NB4 (cell line): ENCODE results near the gene MYO19.

ENCODE experiments used
- MAX ChIP-seq: IDR thresholded peaks from 2 replicates; pipeline ENCODE4 v1.6.1; 2011; ENCODE audit warnings: low read depth, low read length
- MYC ChIP-seq: IDR thresholded peaks from 2 replicates; pipeline ENCODE4 v1.6.1; 2011; ENCODE audit warnings: low read depth, low read length
- POLR2A ChIP-seq: IDR thresholded peaks from 2 replicates; pipeline ENCODE4 v1.6.1; 2011; ENCODE audit warnings: mild to moderate bottlenecking; ENCODE audit not compliant: insufficient read length; ENCODE audit errors: extremely low read depth
- TF ChIP-seq, protein P1 (sequence below): IDR thresholded peaks from one replicate; pipeline ENCODE4 v1.5.1; 2012; ENCODE audit warnings: low read depth, low read length

DNA sequence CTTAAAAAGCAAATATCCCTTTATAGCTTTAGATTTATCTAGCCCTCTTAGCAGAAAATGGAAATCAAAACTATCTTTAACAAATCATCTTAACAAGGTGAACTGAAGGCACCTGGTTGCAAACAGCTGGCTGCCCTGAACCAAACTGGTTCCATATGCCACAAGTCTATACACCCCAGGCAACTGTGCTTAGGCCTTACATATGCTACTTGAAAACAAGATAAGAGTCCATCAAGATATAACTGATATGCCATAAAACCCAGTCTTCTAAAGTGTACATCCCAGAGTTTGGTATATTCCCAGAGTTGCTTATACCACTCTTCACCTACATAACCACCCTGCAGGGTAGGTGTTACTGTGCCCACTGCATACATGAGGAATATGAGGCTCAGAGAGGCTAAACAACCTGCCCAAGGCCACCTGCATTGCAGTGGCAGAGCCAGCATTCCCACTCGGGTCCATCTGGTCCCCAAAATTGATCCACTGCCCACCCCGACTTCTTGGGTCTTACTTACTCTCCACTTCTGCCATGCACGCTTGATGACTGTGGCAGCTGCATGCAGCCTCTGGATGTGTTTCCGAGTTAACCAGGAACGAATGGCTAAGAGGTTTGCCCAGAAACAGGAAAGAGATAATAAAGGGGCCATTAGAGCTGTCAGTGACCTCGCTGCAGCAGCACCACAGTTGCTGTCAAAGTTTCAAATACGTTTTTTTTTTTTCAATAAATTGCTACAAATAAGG, 35.9 kb downstream of the MYO19 start:
- TF ChIP-seq, protein P1, sequence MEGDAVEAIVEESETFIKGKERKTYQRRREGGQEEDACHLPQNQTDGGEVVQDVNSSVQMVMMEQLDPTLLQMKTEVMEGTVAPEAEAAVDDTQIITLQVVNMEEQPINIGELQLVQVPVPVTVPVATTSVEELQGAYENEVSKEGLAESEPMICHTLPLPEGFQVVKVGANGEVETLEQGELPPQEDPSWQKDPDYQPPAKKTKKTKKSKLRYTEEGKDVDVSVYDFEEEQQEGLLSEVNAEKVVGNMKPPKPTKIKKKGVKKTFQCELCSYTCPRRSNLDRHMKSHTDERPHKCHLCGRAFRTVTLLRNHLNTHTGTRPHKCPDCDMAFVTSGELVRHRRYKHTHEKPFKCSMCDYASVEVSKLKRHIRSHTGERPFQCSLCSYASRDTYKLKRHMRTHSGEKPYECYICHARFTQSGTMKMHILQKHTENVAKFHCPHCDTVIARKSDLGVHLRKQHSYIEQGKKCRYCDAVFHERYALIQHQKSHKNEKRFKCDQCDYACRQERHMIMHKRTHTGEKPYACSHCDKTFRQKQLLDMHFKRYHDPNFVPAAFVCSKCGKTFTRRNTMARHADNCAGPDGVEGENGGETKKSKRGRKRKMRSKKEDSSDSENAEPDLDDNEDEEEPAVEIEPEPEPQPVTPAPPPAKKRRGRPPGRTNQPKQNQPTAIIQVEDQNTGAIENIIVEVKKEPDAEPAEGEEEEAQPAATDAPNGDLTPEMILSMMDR, result no peak
- TF ChIP-seq MAX (no peak), POLR2A (no peak), MYC (no peak)
